GF-D8 (cell line): ENCODE results near the gene CCDC102A.

Experiments
- DNase-seq: peaks from one replicate; lab custom pipeline; 2025; lab: John Stamatoyannopoulos, UW

CCDC102A gene

DNA sequence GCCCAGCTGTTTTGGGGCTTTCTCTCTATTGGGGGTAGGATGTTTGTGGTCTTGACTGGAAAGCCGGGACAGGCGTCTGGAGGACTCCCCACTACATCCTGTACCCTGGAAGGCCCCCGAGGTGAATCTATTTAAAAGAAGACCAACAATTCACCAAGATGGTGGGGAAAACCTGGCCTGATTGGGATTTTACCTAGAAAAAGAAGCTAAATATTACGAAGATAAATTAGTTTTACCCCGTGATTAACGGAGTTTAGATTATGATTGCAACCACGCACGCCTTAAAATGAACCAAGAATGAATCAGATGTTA, 779 bp upstream of the CCDC102A start:
- no peak for DNase-seq

GRCh38 chr16:57535680-57536305, 578 bp downstream of the CCDC102A start:
- DNase-seq, result peak; percentile 65

- no peak for DNase-seq
Measured at GRCh38 chr16:57534881-57535658, 1.3 kb downstream of the CCDC102A start.

DNA sequence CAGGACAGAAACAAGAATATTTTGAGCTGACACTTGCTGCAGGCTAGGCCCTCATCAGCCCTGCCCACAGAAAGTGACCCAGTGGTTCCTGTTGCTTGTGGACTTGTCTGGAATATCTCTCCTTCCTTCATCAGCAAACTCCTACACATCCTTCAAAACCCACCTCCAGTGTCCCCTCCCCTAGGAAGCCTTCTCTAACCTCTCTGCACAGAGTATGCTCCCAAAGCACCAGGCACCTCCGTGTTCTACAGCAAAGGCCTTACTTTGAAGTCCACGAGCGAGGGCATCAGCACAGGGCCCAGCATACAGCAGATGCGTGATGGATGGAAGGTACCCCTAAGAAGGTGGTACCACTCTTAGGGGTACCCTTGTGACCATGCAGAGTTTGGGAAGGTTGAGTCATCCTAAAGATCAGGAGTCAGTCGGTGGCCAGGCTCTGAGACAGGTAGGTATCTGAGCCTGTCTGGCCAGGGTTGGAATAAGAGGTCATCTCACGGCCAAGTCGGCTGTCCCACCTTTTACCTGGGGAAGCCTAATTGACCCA, 2.0 kb downstream of the CCDC102A start:
- DNase-seq, result no peak

DNA sequence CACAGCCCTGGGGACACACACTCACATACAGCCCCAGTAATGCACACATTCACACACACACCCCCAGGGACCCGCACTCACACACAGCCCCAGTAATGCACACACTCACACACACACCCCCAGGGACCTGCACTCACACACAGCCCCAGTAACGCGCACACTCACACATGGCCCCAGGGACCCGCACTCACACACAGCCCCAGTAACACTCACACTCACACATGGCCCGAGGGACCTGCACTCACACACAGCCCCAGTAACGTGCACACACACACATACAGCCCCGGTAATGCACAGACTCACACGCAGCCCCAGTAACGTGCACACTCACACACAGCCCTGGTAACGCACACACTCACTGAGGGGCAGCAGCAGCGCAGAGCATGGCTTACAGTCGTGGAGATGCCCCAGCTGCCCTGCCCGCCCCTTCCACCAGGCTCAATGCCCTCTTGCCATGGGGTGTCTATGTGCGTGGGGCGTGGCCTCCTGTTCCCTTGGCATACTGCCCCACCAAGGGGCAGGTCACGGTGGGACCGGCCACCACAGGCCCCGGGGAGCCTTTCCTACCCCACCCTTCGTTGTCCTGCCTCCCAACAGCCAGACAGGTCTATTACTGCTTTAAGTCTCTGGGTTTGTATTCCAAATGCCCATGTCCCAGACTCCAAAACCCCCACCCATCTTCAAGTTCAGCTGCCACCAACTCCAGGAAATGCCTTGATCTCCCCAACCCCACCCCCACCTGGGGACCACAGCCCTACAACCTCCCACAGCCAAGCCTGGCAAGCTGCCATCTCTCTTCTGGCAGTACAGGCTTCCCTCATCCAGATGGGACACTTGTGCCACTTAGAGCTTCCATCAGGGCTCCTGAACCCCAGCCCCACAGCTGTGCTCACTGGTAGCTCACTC, 2.7 kb downstream of the CCDC102A start:
- no peak for DNase-seq

GRCh38 chr16:57532266-57532625, 4.1 kb downstream of the CCDC102A start:
- no peak for DNase-seq

DNA sequence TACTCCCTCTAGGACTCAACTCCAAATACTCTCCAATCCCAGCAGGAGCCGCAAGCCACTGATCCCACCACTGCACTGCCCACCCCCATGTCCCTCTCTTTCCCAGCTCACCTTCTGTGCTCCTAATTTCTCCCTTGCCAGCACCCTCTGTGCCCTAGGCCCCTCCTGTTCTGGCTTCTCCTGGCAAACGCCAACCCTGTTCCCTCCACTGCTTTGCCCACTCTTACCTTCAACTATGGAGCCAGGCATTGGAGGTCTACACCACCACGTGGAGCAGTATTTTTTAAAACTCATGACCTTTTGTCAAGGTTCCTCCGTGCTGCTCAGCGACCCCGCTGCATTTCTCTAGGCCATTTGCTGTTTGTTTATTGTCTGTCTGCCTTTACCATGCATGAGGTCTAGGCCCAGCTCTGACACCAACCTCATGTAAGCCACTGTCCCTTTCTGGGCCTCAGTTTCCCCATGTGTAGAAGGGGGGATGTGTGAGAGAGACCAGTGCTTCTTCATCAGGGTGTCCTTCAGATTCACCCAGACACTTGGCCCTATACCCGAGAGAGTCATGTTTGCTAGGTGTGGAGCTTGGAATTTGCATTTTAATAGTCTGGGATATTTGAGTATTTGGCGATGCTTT, 4.6 kb downstream of the CCDC102A start:
- DNase-seq, result no peak

- no peak for DNase-seq
Measured at GRCh38 chr16:57531253-57531575, 5.2 kb downstream of the CCDC102A start.

DNA sequence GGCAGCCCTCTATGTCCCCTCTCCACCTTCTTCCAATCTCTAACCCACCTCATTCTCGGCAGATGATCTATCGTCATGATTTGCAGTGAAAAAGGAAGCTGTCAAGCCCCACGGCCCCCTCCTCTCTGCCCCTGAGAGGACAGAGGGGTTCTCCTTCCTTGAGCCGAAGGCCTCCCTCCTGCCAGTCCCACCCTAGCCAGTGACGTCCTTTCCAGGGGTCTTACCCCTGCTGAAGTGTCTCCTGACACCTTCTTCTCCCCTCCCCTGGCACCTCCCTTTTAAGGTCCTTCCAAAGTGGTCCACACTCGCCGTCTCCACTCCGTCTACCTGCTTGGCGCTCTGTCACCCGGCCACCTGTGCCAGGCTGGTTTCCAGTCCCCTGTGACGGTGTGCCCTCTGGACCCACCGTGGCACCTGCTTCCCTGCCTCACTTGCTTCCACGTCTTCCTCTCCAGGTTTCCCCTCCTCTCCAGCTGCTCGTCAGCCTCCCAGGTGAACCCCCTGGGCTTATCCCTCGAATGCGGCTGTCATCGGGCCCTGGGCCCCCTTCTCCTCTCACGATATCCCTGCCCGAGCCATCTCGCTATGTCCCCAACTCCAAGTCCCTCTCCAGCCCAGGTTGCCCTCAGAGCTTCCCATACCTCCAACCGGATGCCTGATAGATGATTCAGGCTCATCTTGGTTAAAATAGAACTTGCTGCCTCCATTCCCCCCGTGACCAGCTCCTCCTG, 5.7 kb downstream of the CCDC102A start:
- DNase-seq, result no peak

- no peak for DNase-seq
Measured at GRCh38 chr16:57530104-57530521, 6.3 kb downstream of the CCDC102A start.

- DNase-seq, result no peak
Measured at GRCh38 chr16:57529391-57530103, 6.8 kb downstream of the CCDC102A start.

DNA sequence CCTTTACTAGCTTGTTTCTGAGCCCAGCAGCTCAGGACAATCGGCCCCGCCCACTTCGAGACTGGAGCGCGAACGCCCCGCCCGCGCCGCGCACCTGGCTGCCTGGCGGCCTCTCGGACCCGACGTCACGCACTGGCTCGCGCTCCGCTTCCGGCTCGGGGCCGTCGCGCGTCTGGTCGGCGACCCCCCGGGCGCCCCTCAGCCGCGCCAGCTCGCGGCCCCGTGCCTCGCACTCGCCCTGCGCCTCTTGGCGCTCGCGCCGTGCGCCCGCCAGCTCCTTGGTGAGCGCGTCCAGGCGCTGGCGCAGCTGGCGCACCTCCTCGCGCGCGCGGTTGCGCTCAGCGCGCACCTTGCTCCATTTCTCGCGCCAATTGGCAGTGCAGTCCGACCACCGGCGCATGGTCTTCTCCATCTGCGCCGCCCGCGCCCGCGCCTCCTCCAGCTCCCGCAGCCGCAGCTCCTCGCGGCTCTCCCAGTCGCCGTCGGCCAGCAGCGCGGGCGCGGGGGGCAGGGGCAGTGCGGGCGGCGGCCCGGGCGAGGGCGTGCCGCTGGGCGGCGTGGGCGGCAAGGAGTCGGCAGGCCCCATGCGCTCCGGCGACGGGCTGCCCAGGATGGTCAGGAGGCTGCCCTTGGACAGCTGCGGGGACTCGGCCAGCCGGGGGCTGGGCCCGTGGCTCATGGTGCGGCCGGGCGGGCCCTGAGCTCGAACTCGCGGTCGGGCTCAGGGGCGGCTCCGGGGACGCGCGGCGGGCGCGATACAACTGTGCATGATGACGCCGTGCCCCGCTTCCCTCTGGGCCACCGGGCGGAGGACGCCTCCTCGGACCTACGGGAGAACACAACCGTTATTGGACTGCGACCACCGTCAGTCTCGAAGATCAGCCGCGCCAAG, 7.6 kb downstream of the CCDC102A start:
- no peak for DNase-seq

GRCh38 chr16:57527610-57528360, 8.6 kb downstream of the CCDC102A start:
- DNase-seq, result no peak

GRCh38 chr16:57527027-57527426, 9.3 kb downstream of the CCDC102A start:
- no peak for DNase-seq

DNA sequence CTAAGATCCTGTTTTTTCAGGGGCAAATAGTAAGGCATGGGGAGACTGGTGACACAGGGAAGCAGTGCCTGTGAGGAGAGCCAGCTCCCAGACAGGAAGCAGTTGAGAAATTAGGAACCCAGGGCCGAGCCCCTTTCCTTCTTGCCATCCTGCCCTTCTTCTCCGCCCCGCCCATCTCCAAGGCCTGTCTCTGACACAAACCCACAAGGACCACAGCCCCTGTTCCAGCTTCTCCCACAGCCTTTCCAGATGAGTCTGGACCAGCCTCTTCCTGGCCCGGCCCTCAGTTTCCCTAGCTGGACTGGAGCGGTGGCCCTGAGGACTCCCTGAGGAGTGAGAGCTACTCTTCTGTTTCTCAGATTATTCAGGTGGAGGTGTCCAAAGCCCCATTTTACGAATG, 9.9 kb downstream of the CCDC102A start:
- DNase-seq, result no peak

GRCh38 chr16:57525761-57526160, 10.6 kb downstream of the CCDC102A start:
- DNase-seq, result no peak

DNA sequence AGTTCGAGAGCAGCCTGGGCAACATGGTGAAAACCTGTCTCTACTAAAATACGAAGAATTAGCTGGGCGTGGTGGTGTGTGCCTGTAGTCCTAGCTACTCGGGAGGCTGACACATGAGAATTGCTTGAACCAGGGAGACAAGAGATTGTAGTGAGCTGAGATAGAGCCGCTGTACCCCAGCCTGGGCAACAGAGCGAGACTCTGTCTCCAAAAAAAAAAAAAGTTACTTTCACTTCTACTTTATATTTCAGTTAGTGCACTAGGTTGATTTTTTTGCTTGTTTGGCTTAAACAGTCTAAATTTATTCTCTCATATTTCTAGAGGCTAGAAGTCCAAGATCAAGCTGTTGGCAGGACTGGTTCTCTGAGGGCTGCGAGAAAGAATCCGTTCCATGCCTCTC, 13.4 kb downstream of the CCDC102A start:
- DNase-seq, result no peak

DNA sequence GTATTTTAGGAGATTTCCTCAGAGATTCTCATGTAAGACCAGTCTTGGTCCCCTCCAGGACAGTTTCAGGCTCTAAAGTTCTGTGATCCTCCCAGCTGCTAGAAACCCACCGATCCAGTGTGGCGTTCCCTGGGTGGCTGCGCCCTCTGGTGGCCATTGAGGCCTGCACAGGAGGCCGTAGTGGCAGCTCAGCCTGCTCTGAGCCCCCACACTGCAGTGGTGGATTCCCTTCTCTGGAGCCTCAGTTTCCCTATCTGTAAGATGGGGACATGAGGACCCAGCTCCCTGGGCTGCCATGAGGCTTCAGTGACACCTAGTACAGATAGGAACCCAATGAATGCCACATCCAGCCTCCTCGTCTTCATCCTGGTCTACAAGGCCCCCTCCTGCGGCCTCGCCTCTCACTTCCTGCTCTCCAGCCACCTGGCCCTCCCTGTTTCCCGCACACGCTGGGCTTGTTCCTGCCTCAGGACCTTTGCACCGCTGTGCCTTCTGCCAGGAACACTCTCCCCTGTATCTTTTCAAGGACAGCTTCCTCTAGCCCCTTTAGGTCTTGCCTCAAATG, 16.5 kb downstream of the CCDC102A start:
- DNase-seq, result no peak

GRCh38 chr16:57518922-57519321, 17.4 kb downstream of the CCDC102A start:
- DNase-seq, result no peak
